Medulla oblongata (tissue), 1 donor: ENCODE results near the gene EIF4G3.
"Not testable (repeated sequence)": the region's sequence is repeated elsewhere in the genome, so short reads cannot be mapped to it uniquely, and the experiment has no call there.

Experiments
- DNase-seq: peaks from one replicate; pipeline ENCODE4 v3.0.0-alpha.2; 2015; ENCODE audit errors: extremely low spot score

EIF4G3 gene

GRCh38 chr1:21176586-21177555, at the start of gene EIF4G3:
Gene EIF4G3, minus strand, starts transcription at chr1:21176897. Its CDS starts 174,155 bp downstream, at chr1:21002742.
- DNase-seq: peak; percentile 99

GRCh38 chr1:21225065-21225464, 48.4 kb upstream of the EIF4G3 start:
- no peak for DNase-seq

- DNase-seq: peak; percentile 64
These were observed 44.1 kb upstream of the EIF4G3 start for GRCh38 chr1:21220815-21221214.

- DNase-seq: no peak
These were observed 43.0 kb upstream of the EIF4G3 start for GRCh38 chr1:21219674-21220073.

GRCh38 chr1:21217812-21218596, 41.3 kb upstream of the EIF4G3 start:
- no peak for DNase-seq

GRCh38 chr1:21216835-21217811, 40.4 kb upstream of the EIF4G3 start:
- DNase-seq: peak; percentile 31

- DNase-seq: no peak
These were observed 35.4 kb upstream of the EIF4G3 start for GRCh38 chr1:21212126-21212525.

- DNase-seq: not testable (repeated sequence)
These were observed 31.5 kb upstream of the EIF4G3 start for GRCh38 chr1:21208137-21208700.

GRCh38 chr1:21206117-21206516, 29.4 kb upstream of the EIF4G3 start:
- no peak for DNase-seq

GRCh38 chr1:21205416-21205815, 28.7 kb upstream of the EIF4G3 start:
- no peak for DNase-seq

- DNase-seq: no peak
These were observed 25.0 kb upstream of the EIF4G3 start for GRCh38 chr1:21201650-21202049.

- DNase-seq: not testable (repeated sequence)
These were observed 24.5 kb upstream of the EIF4G3 start for GRCh38 chr1:21201238-21201637.

GRCh38 chr1:21200767-21201166, 24.1 kb upstream of the EIF4G3 start:
- no peak for DNase-seq

GRCh38 chr1:21198929-21199328, 22.2 kb upstream of the EIF4G3 start:
- DNase-seq: no peak

GRCh38 chr1:21192871-21193270, 16.2 kb upstream of the EIF4G3 start:
- DNase-seq: no peak

- no peak for DNase-seq
These were observed 15.6 kb upstream of the EIF4G3 start for GRCh38 chr1:21192284-21192683.

- DNase-seq: not testable (repeated sequence)
These were observed 14.1 kb upstream of the EIF4G3 start for GRCh38 chr1:21190771-21191170.

- DNase-seq: no peak
These were observed 13.3 kb upstream of the EIF4G3 start for GRCh38 chr1:21189906-21190500.

- DNase-seq: no peak
These were observed 12.7 kb upstream of the EIF4G3 start for GRCh38 chr1:21189421-21189820.

- no peak for DNase-seq
These were observed 11.5 kb upstream of the EIF4G3 start for GRCh38 chr1:21188235-21188634.
